Activated T-cell treated with anti-CD3 and anti-CD28 coated beads for 4 hours (primary cell): ENCODE measurements around the gene TPO.
"Not testable (repeated sequence)": the region's sequence is repeated elsewhere in the genome, so short reads cannot be mapped to it uniquely, and the experiment has no call there.

Experiments
- DNase-seq: peaks from one replicate; pipeline ENCODE4 v3.0.0-alpha.2; 2020

Gene TPO

DNA sequence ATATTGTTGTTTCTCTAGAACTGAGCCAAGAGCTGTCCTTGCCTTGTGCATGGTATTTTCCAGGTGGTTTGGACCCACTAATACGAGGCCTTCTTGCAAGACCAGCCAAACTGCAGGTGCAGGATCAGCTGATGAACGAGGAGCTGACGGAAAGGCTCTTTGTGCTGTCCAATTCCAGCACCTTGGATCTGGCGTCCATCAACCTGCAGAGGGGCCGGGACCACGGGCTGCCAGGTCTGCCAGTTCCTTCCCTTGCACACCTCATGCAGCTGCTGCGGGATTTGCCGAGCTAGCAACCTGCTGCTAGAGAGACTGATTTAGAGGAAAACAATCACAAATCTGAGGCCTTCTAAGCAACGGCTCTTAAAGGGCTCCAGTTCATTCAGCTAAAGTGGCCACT, 74.5 kb downstream of the TPO start:
- DNase-seq = no peak

DNA sequence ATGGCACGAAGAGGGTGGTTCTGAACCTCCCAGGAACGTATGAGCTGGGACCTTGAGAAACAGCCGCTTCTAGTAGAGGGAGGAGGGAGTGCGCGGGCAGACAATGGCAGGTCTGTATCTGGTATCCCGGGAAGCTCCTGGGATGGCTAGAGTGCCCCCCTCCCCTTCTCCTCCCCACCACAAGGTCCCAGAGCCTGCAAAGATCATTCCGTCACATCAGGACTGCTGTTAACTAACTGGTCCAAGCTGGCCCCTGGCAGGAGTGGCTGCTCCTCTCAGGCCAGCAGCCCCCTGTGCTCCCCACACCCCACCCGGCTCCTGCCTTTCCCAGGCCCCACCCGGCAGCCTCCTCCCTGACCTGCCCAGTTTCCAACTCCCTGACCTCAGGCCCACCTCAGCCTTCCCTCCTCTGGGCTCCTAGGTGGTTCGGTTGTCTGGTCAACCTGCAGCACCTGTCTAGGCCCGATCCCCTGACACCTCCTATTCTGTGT, 75.0 kb downstream of the TPO start:
- DNase-seq = no peak

DNA sequence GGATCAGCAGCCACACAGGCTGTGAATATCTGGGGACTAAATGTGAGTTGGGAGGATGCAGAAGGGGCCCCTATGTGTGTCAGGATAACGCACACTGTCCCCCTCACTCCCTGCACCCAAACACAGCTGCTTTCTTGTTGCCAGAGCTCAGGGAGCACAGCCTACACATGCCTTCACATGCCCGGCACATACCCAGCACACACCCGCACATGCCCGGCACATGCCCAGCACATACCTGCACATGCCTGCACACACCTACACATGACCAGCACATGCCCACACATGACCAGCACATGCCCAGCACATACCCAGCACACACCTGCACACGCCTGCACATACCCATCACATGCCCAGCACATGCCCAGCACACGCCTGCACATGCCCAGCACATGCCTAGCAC, 75.6 kb downstream of the TPO start:
- DNase-seq = no peak

DNA sequence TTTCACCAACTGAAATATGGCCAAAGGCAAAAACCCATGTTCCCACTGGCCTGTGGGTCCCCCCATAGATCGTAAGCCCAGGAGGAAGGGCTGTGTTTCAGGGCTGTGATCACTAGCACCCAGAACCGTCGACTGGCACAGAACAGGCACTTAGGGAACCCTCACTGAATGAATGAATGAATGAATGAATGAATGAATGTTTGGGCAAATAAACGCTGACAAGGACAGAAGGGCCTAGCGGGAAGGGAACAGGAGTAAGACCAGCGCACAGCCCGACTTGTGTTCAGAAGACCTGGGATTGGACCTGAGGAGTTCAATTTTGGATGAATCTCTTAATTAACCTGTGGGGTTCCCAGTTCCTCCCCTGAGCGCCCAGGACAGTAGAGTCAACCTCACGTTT, 76.2 kb downstream of the TPO start:
- no peak for DNase-seq

DNA sequence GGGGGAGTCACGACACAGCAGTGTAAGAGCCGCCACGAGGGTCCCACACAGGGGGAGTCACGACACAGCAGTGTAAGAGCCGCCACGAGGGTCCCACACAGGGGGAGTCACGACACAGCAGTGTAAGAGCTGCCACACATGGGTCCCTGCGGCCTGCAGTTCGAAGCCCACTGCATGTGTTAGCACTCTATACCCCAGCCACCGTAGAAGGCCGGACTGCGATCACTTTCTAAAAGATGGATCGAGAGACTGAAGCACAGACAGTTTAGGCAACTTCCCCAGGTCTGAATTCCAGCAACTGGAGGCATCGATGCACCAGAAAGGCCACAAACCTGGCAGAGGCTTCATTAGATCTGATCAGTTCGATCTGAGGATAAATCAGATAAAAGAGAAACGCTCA, 77.1 kb downstream of the TPO start:
- not testable (repeated sequence) for DNase-seq

DNA sequence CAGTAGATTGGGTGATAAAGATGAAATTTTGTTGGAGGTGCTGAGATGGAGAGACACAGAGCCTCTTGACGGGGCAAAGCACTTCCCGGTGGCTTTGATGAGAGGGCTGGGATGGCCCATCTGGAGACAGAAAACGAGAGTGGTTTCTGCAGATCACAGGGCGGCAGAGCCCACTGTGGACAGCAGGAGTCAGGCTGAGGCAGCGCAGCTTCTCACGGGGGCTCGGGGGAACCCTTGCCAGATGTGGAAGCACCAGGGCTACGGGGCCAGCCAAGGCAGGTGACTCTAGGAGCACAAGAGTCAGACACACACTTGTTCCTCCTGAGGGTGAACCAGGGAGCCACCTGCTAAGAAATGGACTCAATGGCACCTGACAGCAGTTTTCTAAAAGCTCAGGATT, 78.5 kb downstream of the TPO start:
- DNase-seq = no peak

DNA sequence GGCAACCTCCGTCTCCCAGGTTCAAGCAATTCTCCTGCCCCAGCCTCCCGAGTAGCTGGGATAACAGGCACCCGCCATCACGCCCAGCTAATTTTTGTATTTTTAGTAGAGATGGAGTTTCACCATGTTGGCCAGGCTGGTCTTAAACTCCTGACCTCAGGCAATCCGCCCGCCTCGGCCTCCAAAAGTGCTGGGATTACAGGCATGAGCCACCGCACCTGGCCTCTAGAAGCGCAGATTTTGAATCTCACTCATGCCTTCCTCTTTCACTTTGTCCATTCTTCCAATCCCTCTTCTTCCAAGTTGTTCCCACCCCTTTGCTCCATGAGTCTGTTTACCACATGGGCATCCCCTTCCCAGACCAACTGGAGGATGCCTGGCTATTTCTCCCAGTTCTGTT, 79.0 kb downstream of the TPO start:
- not testable (repeated sequence) for DNase-seq

DNA sequence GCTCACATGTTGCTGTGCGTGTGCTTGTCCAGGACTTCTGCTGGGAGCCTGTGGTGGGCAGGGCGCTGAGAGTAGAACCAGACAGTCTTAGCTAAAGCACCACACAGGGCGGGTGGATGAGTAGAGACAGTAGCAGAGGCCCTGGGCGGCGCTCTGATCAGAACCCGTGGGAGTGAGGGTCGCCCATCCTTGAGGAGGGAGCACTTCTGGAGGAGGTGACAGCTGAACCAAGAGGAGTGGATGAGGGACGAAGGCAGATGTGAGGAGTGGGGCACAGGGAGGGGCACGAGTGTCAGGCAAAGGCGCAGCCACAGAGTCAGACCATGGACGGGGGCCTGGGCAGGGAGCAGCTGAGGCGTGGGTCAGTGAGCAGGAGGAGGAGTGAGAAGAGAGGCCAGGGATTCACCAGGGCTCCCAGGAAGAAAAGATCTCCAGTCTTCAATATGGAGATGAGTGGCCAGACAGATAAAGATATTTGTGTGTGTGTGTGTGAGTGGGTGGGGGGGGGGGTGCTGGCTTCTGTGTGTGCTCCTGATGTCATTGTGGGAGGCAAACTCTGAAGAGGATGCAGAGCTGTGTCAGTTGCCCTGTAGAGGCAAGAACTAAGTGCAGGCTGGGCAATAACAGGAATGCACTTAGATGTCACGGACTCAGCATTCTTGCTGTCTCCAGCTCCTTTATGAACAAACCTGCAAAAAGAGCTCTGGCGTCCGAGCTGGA, 79.6 kb downstream of the TPO start:
- DNase-seq = no peak

DNA sequence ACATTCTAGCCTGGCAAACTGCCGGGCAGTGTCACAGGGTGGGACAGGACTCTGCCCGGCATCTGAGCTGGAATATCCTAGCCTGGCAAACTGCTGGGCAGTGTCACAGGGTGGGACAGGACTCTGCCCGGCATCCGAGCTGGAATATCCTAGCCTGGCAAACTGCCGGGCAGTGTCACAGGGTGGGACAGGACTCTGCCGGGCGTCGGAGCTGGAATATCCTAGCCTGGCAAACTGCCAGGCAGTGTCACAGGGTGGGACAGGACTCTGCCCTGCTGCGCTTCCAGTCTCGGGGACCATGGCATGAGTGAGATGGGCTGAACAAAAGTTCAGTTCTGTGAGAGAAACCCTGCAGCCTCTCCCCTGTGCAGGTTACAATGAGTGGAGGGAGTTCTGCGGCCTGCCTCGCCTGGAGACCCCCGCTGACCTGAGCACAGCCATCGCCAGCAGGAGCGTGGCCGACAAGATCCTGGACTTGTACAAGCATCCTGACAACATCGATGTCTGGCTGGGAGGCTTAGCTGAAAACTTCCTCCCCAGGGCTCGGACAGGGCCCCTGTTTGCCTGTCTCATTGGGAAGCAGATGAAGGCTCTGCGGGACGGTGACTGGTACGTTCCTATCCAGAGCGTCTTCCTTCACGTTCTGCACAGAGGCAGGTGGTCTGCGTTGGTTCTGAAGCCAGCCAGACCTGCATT, 80.3 kb downstream of the TPO start:
- DNase-seq = no peak

DNA sequence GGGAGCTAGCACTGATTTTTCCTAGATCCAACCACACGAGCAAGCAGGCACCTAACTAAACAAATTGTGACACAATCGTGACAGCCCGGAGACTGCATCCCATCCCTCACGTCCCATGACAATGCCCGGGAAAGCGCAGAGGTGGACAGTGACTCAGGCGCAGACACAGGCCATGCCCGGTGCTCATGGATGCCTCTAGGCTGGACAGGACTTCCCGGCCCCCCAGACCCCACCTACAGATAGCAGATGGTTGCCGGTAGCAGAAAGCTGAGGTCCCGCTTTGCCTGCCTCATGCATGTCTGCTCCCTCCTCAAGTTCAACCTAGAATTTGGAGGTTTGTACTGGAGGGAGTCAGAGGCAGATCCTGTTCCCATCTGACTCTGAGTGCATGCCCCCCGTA, 81.0 kb downstream of the TPO start:
- DNase-seq = no peak

DNA sequence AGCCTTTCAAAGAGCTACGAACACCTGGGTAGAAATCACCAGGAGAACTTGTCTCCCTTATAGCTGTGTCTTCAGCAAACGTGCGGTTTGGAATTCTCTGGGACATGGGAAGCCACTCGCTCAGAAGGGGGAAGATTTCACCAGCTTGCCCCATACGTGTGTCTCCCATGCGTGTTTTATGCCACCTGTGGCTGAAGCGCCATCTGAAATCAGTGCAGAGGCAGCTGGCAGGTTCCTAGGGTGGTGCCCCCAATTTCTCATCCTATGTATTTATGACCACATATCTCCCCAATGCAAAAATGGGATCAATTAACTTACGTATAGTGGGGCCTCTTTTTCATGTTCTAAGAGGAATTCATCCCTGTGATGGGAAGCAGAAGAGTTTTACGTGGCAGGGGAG, 81.6 kb downstream of the TPO start:
- DNase-seq = no peak

DNA sequence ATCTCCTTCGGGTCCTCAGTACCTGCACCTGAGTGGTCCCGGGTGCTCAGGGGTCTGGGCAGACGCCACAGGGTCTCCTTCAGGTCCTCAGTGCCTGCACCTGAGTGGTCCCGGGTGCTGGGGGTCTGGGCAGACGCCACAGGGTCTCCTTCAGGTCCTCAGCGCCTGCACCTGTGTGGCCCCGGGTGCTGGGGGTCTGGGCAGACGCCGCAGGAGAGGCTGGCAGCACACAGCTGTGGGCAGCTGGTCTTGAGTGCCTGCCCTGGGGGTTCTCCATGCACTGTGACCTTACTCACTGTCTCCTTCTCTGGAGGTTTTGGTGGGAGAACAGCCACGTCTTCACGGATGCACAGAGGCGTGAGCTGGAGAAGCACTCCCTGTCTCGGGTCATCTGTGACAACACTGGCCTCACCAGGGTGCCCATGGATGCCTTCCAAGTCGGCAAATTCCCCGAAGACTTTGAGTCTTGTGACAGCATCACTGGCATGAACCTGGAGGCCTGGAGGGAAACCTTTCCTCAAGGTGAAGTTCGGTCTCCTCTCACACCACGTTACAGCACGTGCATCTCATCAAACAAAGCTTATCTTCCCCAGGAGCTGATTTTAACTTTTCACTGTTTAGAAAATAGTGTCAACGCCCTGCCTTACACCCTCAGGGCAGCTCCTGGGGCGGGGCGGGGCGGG, 82.6 kb downstream of the TPO start:
- no peak for DNase-seq

DNA sequence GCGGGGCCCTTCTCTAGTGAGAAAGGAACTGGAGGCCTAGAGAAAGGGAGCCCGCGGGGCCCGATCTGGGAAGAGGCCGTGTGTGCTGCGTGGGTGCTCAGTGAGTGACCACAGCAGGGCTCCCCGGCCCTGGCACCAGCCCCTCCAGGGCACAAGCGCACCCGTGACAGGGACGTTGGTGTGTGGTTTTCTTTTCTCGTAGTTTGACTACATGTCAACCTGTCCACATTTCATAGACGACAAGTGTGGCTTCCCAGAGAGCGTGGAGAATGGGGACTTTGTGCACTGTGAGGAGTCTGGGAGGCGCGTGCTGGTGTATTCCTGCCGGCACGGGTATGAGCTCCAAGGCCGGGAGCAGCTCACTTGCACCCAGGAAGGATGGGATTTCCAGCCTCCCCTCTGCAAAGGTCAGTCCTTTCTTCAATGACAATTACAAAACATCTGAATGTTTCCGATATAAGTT, 83.1 kb downstream of the TPO start:
- no peak for DNase-seq

DNA sequence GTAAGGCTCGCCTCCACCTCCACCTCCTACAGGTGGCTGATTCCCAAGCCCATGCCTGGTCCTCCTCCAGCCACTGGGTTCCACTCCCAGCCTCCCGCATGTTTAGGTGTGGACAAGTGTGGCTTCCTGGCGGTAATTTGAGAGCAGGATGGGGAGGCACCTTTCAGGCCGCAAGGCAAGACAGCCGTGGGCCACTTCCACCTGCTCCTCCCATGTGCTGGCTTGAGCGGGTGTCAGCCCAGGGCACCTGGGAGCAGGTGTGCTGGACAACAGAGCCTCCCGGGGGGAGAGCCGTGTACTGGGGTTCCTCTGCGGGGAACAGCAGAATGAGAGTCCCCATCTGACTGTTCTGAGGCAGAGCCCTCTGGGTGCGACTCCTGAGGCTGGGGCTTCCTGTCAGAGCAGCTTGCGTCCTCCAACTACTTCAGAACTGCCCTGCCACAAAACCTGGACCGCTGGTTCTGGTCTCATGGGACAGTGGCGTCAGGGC, 83.9 kb downstream of the TPO start:
- DNase-seq = no peak

DNA sequence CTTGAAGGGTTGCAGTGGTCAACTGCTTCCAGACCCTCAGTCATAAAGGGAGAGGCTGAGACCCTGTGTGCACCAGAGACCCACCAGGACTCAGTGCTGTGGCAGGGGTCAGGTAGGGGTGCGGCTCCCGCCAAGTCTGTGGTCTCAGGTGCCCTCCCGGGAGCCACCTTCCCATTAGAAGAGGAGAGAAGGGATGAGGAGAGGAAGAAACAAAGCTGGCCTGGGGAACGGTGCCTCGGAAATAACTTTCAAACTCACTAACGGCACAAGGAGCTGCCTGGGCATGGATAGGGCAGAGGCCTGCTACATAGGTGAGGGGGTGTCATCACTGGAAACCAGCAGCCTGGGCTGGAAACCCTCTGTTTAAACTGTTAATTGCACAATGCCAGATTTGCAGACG, 84.9 kb downstream of the TPO start:
- DNase-seq = no peak

DNA sequence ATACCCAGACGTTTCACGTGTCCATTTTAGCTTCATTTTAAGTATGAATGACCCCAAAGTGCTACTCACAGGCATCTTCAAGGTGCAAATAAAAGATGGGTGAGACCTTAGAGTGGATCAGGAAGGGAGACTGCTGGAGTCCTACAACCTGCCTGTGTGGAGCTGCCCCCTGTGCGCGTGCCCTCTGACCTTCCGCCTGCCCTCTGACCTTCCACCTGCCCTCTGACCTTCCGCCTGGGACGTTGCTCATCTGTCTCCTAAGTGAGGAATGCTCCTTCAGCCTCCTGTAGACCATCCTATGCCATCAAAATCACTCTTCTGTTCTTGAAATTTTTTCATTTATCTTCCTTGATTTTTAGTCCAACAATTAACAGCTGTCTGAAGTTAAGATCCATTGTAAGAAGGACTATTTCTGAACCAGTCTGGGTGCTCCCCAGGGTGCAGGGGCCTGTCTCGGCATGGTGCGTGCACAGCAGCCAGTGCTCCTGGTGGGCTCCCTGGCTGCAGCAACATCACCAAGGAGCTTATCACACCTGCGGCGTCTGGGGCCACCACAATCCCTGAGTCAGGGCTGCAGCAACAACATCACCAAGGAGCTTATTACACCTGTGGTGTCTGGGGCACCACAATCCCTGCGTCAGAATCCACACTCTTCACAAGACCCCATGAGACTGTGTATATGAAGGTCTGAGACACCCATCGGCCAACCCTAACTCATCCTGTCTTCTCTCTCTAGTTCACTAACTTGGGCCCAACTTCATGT, 86.0 kb downstream of the TPO start:
- no peak for DNase-seq

DNA sequence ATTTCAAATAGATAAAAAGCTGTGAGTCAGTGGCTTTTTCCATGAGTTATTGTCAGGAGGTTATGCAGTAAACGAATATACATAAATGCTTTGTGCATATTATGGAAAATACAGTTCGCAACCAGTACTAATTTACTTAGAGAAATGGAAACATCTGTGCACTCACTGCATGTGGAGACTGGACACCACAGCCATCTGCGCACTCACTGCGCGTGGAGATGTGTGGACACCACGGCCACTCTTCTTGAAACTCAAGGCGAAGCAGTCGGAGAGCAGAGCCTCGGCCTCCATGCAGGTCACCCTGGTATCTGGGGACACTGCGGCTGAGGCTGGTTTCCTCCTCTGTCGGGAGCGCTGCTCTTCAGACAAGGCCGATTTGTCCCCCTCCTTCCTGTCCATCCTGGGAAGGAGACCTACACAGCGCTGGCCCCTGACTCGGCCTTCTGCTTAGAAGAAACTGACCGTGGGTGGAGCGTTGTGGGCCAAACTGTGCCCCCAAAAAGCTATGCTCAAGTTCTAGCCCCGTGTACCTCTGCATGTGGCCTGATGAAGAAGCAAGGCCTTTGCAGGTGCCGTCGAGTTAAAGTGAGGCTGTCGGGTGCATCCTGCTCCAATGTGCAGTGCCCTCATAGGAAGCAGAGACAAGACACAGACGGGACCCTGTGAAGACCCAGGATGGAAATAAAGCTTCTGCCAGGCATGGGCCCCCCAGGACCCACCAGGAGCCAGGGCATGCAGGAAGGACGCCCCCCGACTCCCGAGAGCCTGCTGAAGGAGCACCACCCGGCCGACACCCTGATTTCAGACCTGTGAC, 88.0 kb downstream of the TPO start:
- no peak for DNase-seq

DNA sequence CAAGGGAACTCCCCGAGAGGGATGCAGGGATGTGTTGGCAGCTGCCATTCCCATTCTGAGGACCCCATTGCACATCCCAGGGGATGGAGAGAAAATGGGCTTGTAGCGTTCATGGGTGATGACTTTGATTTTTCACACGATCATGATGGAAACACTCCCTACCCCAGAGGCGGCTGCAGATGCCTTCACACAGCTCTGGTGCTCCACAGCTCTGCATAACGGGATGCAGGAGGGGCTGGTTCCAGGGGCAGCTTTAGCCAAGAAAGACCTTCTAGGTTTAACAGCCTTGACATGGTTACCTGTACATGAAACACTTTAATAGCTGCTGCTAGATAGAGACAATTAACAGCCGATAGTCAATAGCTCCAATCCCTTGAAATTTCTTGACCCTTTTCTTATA, 88.7 kb downstream of the TPO start:
- DNase-seq = no peak

DNA sequence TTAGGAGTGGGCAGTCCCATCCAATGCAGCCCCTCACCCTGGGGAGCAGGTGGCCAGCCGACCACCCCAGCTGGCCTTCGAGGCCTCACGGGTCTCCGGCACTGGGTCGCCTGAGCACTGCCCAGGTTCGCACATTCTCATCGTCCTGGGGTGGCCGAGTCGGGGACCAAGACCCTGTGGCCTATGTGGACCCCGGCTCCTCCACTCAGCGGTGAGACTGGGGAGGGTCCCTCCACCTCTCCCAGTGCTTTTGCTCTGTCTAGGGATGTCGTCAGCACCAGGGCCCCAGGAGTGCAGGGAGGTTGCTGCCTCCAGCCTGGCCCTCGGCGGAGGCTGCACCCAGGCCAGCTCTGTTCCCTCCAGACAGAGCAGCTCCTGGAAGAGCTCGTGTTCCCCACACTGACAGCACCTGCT, 89.6 kb downstream of the TPO start:
- no peak for DNase-seq

DNA sequence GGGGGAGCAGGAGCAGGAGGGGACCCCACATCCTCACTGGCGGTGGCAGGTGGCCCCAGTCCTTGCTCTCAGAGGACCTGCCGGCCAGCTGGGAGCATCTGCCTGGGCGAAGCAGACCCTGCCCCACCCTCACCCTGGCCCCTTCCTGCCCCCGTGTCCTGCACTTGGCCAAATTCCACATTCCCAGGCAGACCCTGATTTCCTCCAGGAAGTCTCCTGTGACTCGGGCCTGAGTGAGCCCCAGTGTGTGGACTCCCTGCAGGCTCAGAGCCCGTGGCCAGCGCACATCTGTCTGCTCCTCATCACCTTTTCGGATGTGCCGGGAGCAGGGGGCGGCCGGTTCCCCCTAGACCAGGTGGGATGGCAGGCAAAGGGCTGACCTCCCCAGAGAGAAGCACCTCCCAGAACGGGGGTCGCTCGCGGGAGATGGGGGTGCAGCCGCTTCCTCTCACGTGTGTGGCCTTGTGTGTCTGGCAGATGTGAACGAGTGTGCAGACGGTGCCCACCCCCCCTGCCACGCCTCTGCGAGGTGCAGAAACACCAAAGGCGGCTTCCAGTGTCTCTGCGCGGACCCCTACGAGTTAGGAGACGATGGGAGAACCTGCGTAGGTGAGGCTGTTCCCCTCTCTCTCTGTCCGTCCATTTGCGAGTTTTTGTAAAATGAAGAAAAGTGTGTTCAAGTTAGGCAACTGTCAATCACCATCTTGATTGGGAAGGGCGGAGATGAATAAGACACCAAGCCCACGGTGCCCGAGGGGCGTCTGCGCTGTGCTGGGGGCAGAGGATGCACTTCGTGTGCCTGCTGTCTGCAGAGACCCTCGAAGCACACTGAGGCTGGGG, 90.4 kb downstream of the TPO start:
- no peak for DNase-seq

DNA sequence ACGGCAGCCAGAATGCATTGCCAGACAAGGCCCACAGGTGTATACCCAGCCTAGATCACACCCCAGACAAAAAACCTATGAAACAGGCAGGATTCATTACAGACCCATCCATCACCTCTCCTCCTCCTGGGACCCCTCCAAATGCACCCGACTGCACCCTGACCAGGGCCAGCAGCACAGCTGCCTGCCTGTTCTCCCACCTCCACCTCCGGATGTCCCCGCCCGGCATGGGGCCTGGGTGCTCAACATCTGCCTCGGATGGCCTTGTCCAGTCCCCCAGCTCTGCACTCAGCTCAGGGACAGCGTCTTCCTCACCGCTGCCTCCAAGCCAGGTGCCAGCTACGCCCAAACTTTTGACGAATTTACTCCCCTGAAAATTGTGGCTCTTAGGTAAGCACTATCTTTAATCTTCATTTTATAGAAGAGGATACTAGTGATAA, 91.1 kb downstream of the TPO start:
- no peak for DNase-seq
